Neural progenitor cell (in vitro differentiated cells): ENCODE data around the gene RPRD2. TPM values are rescaled to one million over a fixed set of nuclear protein-coding genes. Genes with fewer than 3 reads are reported as not detected.
A peak's percentile ranks its signal among the peaks of the same experiment; 100 is the strongest.

Experiments
- DNase-seq: peaks from one replicate; pipeline ENCODE4 v3.0.0-alpha.2; 2016; ENCODE audit warnings: low spot score
- H2AFZ ChIP-seq: fragments of 200-600 bp; sonication (generic); replicated peaks from 2 replicates; pipeline ENCODE4 v1.6.1; 2016; ENCODE audit warnings: antibody characterized with exemption
- H3F3A ChIP-seq: fragments of 200-600 bp; sonication (generic); 2 replicates; pipeline ENCODE4 v1.6.1; 2016; ENCODE audit warnings: antibody characterized with exemption, low read depth
- H3K27ac ChIP-seq: fragments of 200-600 bp; sonication (generic); 2 replicates; pipeline ENCODE4 v1.5.1; 2016; ENCODE audit warnings: mild to moderate bottlenecking
- H3K27me3 ChIP-seq: fragments of 200-600 bp; sonication (generic); 2 replicates; pipeline ENCODE4 v1.6.1; 2016; ENCODE audit warnings: mild to moderate bottlenecking, moderate library complexity
- H3K36me3 ChIP-seq: fragments of 200-600 bp; sonication (generic); 2 replicates; pipeline ENCODE4 v1.5.1; 2016
- H3K4me1 ChIP-seq: fragments of 200-600 bp; sonication (generic); 2 replicates; pipeline ENCODE4 v1.6.1; 2016; ENCODE audit warnings: mixed run types
- H3K4me2 ChIP-seq: fragments of 200-600 bp; sonication (generic); 2 replicates; pipeline ENCODE4 v1.6.1; 2016
- H3K4me3 ChIP-seq: fragments of 200-600 bp; sonication (generic); 2 replicates; pipeline ENCODE4 v1.5.1; 2016
- H3K79me2 ChIP-seq: fragments of 200-600 bp; sonication (generic); 2 replicates; pipeline ENCODE4 v1.6.1; 2016; ENCODE audit warnings: low read depth
- H3K9ac ChIP-seq: fragments of 200-600 bp; sonication (generic); 2 replicates; pipeline ENCODE4 v1.6.1; 2016
- H3K9me3 ChIP-seq: fragments of 200-600 bp; sonication (generic); 2 replicates; pipeline ENCODE4 v1.5.1; 2016; ENCODE audit warnings: low read depth
- H4K20me1 ChIP-seq: fragments of 200-600 bp; sonication (generic); 2 replicates; pipeline ENCODE4 v1.6.1; 2016; ENCODE audit warnings: low read depth
- H3K27ac Mint-ChIP-seq: 3 replicates; pipeline ENCODE4 v1.8.0; 2021; ENCODE audit warnings: mixed read lengths
- H3K27me3 Mint-ChIP-seq: 2 replicates; pipeline ENCODE4 v1.8.0; 2022; ENCODE audit warnings: low read depth, mild to moderate bottlenecking, inconsistent platforms, moderate library complexity, mixed read lengths; ENCODE audit not compliant: insufficient read depth
- H3K36me3 Mint-ChIP-seq: 3 replicates; pipeline ENCODE4 v1.8.0; 2021; ENCODE audit warnings: mixed read lengths
- H3K4me1 Mint-ChIP-seq: 3 replicates; pipeline ENCODE4 v1.8.0; 2021; ENCODE audit warnings: mixed read lengths
- H3K4me3 Mint-ChIP-seq: 3 replicates; pipeline ENCODE4 v1.8.0; 2021; ENCODE audit warnings: mild to moderate bottlenecking, moderate library complexity, mixed read lengths
- H3K9me3 Mint-ChIP-seq: 3 replicates; pipeline ENCODE4 v1.8.0; 2020; ENCODE audit warnings: mixed read lengths
- CTCF ChIP-seq: fragments of 200-600 bp; sonication (generic); IDR thresholded peaks from 2 replicates; pipeline ENCODE4 v1.5.1; 2017; ENCODE audit warnings: antibody characterized with exemption, mild to moderate bottlenecking
- EZH2 ChIP-seq: fragments of 200-600 bp; sonication (generic); IDR thresholded peaks from 2 replicates; pipeline ENCODE4 v1.6.1; 2017; ENCODE audit warnings: antibody characterized with exemption, mild to moderate bottlenecking, moderate library complexity
- EZH2phosphoT487 ChIP-seq: fragments of 200-600 bp; sonication (generic); IDR thresholded peaks from 2 replicates; pipeline ENCODE4 v1.6.1; 2017; ENCODE audit warnings: antibody characterized with exemption
- total RNA-seq: library from RNA; depleted of rRNA; stranded (reverse); fragments of >200 nt; gene quantifications from 2 replicates; pipeline ENCODE4 v1.2.3, GENCODE V29; 2015; ENCODE audit warnings: low replicate concordance

Gene RPRD2
- total RNA-seq, 1 donor from 2014 or later, result 20.0 TPM

DNA sequence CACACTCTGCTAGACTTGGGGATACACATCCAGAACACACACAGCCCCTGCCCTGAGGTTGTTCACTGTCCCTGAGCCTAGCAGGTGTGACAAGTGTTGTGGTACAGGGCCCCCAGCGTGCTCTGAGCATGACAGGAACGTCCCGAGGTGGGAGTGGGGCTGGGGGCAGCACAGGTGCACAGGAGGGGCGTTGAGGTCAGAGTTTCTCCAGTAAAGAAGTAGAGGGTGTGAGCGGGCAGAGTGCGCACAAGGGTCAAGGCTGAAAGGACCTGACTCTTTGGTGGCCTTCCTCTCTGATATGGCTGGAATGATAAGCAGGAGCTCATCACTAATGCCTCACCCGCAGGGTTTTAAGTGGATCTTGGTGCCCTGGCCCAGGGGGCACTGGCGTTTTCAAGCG, 150.3 kb downstream of the RPRD2 start:
- Mint-ChIP-seq H3K27me3 (peaks cover 9% of the 10 kb centered on the region), H3K36me3 (peaks cover 17% of the 10 kb centered on the region), H3K4me1 (peaks cover 21% of the 10 kb centered on the region), H3K27ac (no peak overlapping the region), H3K4me3 (peak overlapping the region; percentile 92), H3K9me3 (no peaks in the 10 kb centered on the region)
- no peaks in the 10 kb centered on the region for H4K20me1 ChIP-seq
- no peak overlapping the region for H3K27ac ChIP-seq
- DNase-seq, result no peak
- TF ChIP-seq EZH2 (no peak), CTCF (no peak), EZH2phosphoT487 (no peak)
- H3K4me1 ChIP-seq, result peaks cover 13% of the 10 kb centered on the region
- H2AFZ ChIP-seq, result no peak overlapping the region
- no peak overlapping the region for H3K4me3 ChIP-seq
- H3K79me2 ChIP-seq, result no peaks in the 10 kb centered on the region
- H3K9me3 ChIP-seq, result no peaks in the 10 kb centered on the region
- H3K9ac ChIP-seq, result no peak overlapping the region
- no peak overlapping the region for H3K4me2 ChIP-seq
- no peaks in the 10 kb centered on the region for H3K27me3 ChIP-seq
- H3F3A ChIP-seq, result peaks cover 24% of the 10 kb centered on the region
- H3K36me3 ChIP-seq, result no peaks in the 10 kb centered on the region

GRCh38 chr1:150514913-150515327, 151.0 kb downstream of the RPRD2 start:
- peaks cover 13% of the 10 kb centered on the region for H3K4me1 ChIP-seq
- H3K36me3 ChIP-seq, result no peaks in the 10 kb centered on the region
- peak overlapping the region; percentile 38 for H3K9ac ChIP-seq
- peaks cover 24% of the 10 kb centered on the region for H3F3A ChIP-seq
- Mint-ChIP-seq H3K36me3 (peaks cover 17% of the 10 kb centered on the region), H3K27ac (no peak overlapping the region), H3K9me3 (no peaks in the 10 kb centered on the region), H3K4me3 (peak overlapping the region; percentile 92), H3K27me3 (peaks cover 9% of the 10 kb centered on the region), H3K4me1 (peaks cover 21% of the 10 kb centered on the region)
- H3K9me3 ChIP-seq, result no peaks in the 10 kb centered on the region
- H3K79me2 ChIP-seq, result no peaks in the 10 kb centered on the region
- H3K27ac ChIP-seq, result no peak overlapping the region
- H3K27me3 ChIP-seq, result no peaks in the 10 kb centered on the region
- H3K4me2 ChIP-seq, result peak overlapping the region; percentile 78
- DNase-seq, result no peak
- H2AFZ ChIP-seq, result peak overlapping the region; percentile 71
- TF ChIP-seq EZH2, result no peak
- no peak for TF ChIP-seq CTCF
- TF ChIP-seq EZH2phosphoT487, result no peak
- H4K20me1 ChIP-seq, result no peaks in the 10 kb centered on the region
- H3K4me3 ChIP-seq, result peak overlapping the region; percentile 66

GRCh38 chr1:150515328-150516049, 151.5 kb downstream of the RPRD2 start, which contains the start of gene FALEC:
FALEC (plus strand) TSS chr1:150515752.
- Histone ChIP-seq H3K9me3 (no peaks in the 10 kb centered on the region), H3K9ac (peak within 1 kb of the TSS; percentile 38), H3K4me3 (peak within 1 kb of the TSS; percentile 66), H3K79me2 (no peaks in the 10 kb centered on the region), H3K4me2 (peak within 1 kb of the TSS; percentile 79), H4K20me1 (no peaks in the 10 kb centered on the region), H3F3A (peaks cover 24% of the 10 kb centered on the region), H3K27ac (no peak within 1 kb of the TSS), H2AFZ (peak within 1 kb of the TSS; percentile 85), H3K27me3 (no peaks in the 10 kb centered on the region), H3K36me3 (no peaks in the 10 kb centered on the region), H3K4me1 (peaks cover 13% of the 10 kb centered on the region)
- DNase-seq, result peak; percentile 99
- Mint-ChIP-seq H3K9me3 (no peaks in the 10 kb centered on the region), H3K27me3 (peaks cover 8% of the 10 kb centered on the region), H3K4me3 (peak within 1 kb of the TSS; percentile 92), H3K4me1 (peaks cover 21% of the 10 kb centered on the region), H3K27ac (peak within 1 kb of the TSS; percentile 57), H3K36me3 (peaks cover 16% of the 10 kb centered on the region)
- no peak for TF ChIP-seq EZH2
- no peak for TF ChIP-seq EZH2phosphoT487
- TF ChIP-seq CTCF, result peak; percentile 14
